ENCODE results near the gene CDH4.

Gene CDH4

DNA sequence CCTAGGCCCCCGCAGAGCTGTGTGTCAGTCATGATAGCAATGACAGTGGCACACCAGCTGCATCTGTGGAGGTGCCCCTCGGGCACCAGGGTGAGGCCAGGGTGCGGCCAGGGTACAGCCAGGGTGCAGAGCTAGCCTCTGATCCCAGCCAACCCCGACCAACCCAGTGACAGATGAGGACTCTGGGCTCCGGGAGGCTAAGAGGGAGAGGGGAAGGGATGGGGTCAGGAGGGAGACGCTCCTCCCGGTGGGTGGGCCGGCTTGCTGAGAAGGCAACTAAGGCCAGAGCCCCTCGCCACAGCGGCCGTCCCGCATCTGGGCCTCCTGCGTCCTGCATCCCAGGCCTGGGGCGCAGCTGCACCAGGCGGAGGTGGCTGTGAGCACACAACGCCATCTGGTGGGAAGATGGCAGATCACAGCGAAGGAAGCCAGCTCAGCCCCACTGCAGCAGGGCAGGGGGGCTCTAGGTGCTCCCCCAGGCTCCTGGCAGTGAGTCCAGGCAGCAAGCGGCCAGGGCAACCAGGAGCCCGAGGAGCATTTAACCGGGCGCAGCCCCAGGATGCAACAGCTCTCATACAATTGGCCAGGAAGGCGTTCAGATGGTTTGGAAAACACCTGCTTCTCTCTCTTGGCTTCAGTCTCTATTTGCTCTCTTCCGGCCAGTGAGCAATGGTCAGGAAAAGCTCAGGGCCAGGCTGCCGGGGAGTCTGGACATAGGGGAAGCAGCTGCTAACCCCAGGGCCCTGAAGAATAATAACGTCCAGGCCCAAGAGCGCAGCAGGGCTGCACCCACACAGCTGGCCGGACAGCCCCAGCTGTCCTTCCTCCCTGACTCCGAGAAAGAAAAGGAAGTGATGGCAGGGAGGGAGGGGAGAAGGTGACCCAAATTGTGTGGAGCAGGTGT is 644.2 kb downstream of the CDH4 start:
- DNase-seq = peak; percentile 46

GRCh38 chr20:61897401-61898295 is 645.6 kb downstream of the CDH4 start:
- DNase-seq = no peak

DNA sequence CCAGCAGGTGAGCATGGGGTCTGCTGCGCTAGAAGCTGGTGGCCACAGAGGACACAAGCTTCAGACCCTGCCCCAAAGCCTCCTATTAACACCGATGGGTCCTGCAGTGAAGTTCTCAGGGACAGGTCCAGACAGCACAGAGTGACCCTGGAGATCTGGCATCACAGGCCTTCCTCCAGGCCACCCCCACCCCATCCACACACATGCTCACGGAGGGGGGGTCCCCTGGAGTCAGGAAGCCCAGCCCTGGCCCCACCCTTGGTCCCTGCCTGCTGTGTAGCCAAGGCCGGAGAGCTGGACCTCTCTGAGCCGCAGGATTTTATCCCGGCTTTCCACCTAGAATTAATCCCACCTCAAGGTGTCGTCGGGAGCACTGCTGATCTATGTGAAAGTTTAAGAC is 646.3 kb downstream of the CDH4 start:
- no peak for DNase-seq

- no peak for DNase-seq
Observed at GRCh38 chr20:61900011-61900944, 648.2 kb downstream of the CDH4 start.

- no peak for DNase-seq
Observed at GRCh38 chr20:61900945-61901293, 648.9 kb downstream of the CDH4 start.

GRCh38 chr20:61901392-61902220 is 649.5 kb downstream of the CDH4 start:
- no peak for DNase-seq

- DNase-seq = no peak
Observed at GRCh38 chr20:61902221-61902869, 650.3 kb downstream of the CDH4 start.

- no peak for DNase-seq
Observed at GRCh38 chr20:61903575-61904340, 651.7 kb downstream of the CDH4 start.

- no peak for DNase-seq
Observed at GRCh38 chr20:61904456-61904855, 652.4 kb downstream of the CDH4 start.

DNA sequence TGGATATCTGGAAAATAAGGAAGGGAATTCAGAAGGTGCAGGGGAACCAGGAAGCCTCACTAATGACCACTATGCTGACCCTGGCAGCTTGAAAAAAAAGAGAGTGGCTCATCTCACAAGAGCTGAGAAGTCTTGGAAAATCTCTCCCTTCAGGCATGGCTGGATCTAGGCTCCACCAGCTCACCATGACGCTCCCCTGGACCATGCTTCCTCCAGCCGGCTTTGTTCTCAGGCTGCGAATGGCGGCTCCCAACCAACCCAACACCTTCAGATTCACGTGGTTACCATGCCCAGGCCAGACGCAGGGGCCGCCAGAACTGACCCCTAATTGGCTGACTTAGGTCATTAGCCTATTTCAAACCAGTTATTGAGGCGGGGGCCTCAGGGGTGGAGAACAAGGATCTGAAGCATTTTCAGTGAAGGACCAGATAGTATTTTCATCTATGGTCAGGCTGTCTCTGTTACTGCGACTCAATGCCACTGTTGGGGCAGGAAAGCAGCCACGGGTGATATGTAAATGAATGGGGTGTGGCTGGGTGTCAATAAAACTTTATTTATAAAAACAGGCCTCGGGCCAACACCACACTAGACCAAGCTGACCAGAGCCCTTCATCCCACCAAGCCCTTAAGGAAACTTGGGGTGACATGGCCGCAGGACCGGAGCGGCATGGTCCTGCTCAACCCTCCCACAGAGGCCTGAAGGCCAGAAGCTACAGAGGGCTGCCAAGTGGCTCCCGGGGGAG is 653.9 kb downstream of the CDH4 start:
- DNase-seq = no peak

GRCh38 chr20:61907081-61907891 is 655.2 kb downstream of the CDH4 start:
- no peak for DNase-seq

GRCh38 chr20:61908057-61909026 is 656.3 kb downstream of the CDH4 start:
- no peak for DNase-seq

DNA sequence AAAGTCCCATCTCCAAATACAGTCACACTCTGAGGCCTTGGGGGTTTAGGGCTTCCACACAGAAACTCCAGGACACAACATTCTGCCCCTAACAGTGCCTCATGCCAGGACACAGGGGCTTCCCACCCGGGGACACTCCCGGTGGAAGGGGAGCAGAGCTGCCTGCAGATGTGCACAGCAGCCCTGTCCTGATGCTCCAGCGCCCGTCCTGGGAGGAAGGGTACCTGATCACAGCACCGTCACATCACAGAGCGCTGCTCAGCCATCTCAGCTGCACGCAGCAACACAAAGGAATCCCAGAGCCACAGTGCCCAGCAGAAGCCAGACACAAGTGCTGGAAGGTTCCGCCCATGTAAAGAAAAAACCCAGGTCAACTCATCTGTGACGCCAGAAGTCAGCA is 657.0 kb downstream of the CDH4 start:
- DNase-seq = no peak

DNA sequence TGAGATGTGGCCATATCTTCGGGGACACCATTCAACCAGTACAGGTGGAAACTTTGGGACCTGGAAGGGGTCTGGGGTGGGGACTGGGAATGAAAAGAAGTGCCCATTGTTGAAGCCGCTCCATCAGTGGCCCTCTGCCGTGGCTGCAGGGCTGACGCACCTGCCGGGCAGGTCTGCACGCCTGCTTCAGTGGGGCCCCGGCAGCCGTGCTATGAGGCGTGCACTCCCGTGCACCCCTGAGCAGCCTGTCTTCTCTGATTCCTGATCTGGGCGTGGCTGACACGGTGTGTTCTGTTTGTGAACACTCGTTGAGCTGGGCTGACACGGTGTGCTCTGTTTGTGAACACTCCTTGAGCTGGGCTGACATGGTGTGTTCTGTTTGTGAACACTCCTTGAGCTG is 657.8 kb downstream of the CDH4 start:
- DNase-seq = no peak

GRCh38 chr20:61911824-61912223 is 659.8 kb downstream of the CDH4 start:
- DNase-seq = no peak

GRCh38 chr20:61912665-61913422 is 660.8 kb downstream of the CDH4 start:
- no peak for DNase-seq
